ENCODE measurements around the gene PDE6G.
A peak's percentile ranks its signal among the peaks of the same experiment; 100 is the strongest.

PDE6G gene

GRCh38 chr17:81686614-81687013 lies 30.3 kb upstream of the PDE6G start:
- DNase-seq (ENCODE audit: insufficient read length, low spot score) (no peak), FAIRE-seq (no peak)
- no peak for TF ChIP-seq CTCF (IDR thresholded peaks at IDR 0.05; ENCODE audit: insufficient read depth, missing control alignments)

- FAIRE-seq: no peak
- TF ChIP-seq CTCF (IDR thresholded peaks at IDR 0.05; ENCODE audit: insufficient read depth, missing control alignments): no peak
Measured at GRCh38 chr17:81685108-81685507, 28.8 kb upstream of the PDE6G start.

GRCh38 chr17:81684442-81684911 lies 28.1 kb upstream of the PDE6G start:
- TF ChIP-seq CTCF (IDR thresholded peaks at IDR 0.05; ENCODE audit: insufficient read depth, missing control alignments): no peak
- DNase-seq (ENCODE audit: insufficient read length, low spot score) (no peak), FAIRE-seq (no peak)

More at GRCh38 chr17:81685108-81685507, 28.8 kb upstream of the PDE6G start:
- DNase-seq (ENCODE audit: insufficient read length, low spot score): no peak

- TF ChIP-seq CTCF (IDR thresholded peaks at IDR 0.05; ENCODE audit: insufficient read depth, missing control alignments): no peak
- peak; percentile 100 for DNase-seq (ENCODE audit: insufficient read length, low spot score)
- FAIRE-seq: no peak
Measured at GRCh38 chr17:81683584-81684441, 27.5 kb upstream of the PDE6G start, which contains the start of the genes ARL16 and HGS. Gene ARL16, minus strand, starts transcription at chr17:81683797. Its CDS starts 44 bp downstream, at chr17:81683753. Gene HGS, plus strand, starts transcription at chr17:81684011. Its CDS starts 56 bp downstream, at chr17:81684067.

GRCh38 chr17:81683208-81683583 lies 26.9 kb upstream of the PDE6G start:
- DNase-seq (ENCODE audit: insufficient read length, low spot score) (no peak), FAIRE-seq (no peak)
- no peak for TF ChIP-seq CTCF (IDR thresholded peaks at IDR 0.05; ENCODE audit: insufficient read depth, missing control alignments)

GRCh38 chr17:81682565-81683207 lies 26.3 kb upstream of the PDE6G start:
- no peak for FAIRE-seq
- TF ChIP-seq CTCF (IDR thresholded peaks at IDR 0.05; ENCODE audit: insufficient read depth, missing control alignments): no peak
- DNase-seq (ENCODE audit: insufficient read length, low spot score): no peak
